ENCODE results near the gene SPEN. TPM values are rescaled to one million over a fixed set of nuclear protein-coding genes. Genes with fewer than 3 reads are reported as not detected.

The SPEN gene
- total and polyA plus RNA-seq, 2 of the 13 experiments (the other 11 are each of a cell fraction or from before 2014, with no cell fraction given) = 4.8 to 14.0 TPM

DNA sequence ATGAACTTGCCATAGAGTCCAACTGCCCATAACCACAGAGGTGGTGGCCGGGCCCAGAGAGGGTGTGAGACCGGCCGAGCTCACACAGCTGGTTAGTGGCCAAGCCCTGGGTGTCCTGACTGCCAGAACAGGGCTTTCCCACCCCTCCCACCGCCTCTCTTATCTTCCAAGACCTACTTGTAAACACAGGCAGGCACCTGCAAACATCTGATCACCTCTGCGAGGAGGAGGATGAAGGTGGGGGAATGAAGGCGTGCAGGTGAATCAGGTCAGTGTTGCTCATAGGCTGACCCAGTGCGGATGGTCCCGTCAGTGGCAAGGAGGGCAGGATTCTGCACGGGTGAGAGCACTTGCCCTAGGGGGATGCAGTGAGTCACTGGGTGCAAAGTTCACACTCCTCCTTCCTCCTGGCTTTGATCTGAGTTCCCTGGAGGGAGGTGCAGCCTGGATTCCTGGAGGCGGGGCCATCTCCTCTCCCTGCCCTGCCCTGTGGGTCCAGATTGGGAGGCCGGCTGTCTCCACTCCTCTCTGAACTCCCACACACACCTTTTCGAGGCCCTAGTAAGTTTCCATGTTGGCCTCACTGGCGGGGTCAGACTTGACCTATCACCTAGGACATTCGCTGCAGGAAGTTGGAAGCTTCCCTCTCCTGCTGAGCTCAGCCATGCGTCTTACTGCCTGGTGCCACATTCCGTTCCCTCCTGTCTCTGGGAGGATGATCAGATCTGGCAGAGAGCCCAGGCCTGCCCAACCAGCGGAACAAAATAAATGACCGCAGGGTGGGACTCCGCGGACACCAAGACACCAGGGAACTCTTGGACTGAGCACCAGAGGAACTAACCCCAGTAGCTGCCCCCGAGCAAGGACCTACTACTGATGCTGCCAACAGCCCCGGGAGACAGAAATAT lies 47.3 kb upstream of the SPEN start (continued):
- TF ChIP-seq, protein P1, sequence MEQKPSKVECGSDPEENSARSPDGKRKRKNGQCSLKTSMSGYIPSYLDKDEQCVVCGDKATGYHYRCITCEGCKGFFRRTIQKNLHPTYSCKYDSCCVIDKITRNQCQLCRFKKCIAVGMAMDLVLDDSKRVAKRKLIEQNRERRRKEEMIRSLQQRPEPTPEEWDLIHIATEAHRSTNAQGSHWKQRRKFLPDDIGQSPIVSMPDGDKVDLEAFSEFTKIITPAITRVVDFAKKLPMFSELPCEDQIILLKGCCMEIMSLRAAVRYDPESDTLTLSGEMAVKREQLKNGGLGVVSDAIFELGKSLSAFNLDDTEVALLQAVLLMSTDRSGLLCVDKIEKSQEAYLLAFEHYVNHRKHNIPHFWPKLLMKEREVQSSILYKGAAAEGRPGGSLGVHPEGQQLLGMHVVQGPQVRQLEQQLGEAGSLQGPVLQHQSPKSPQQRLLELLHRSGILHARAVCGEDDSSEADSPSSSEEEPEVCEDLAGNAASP (CRISPR knock-in tag; IDR thresholded peaks at IDR 0.05; ENCODE audit: borderline replicate concordance) = peak; percentile 87; the same call in 1 of the 2 replicates
- TF ChIP-seq SIN3B (IDR thresholded peaks at IDR 0.05; ENCODE audit: low read length) (no peak), ZFP62 (CRISPR knock-in tag; IDR thresholded peaks at IDR 0.05) (no peak), CHD2 (IDR thresholded peaks at IDR 0.05; ENCODE audit: low read depth, low read length) (no peak), SMYD3 (CRISPR knock-in tag; IDR thresholded peaks at IDR 0.05) (no peak), ZKSCAN5 (CRISPR knock-in tag; IDR thresholded peaks at IDR 0.05) (no peak), MED13 (CRISPR knock-in tag; IDR thresholded peaks at IDR 0.05) (peak; percentile 11; the same call in 1 of the 2 replicates), ZBTB20 (CRISPR knock-in tag; IDR thresholded peaks at IDR 0.05; ENCODE audit: borderline replicate concordance, low read depth) (no peak; the same call in 1 of the 2 replicates), ZNF3 (CRISPR knock-in tag; IDR thresholded peaks at IDR 0.05) (no peak), TGIF2 (CRISPR knock-in tag; IDR thresholded peaks at IDR 0.05) (0 out of 2 replicates have a peak, but pooled peaks have one; percentile 27), CBX2 (IDR thresholded peaks at IDR 0.05; ENCODE audit: low read depth, low read length) (no peak), CBX2 (CRISPR knock-in tag; IDR thresholded peaks at IDR 0.05; ENCODE audit: low read depth) (no peak), XRCC5 (optimal IDR thresholded peaks at IDR 0.05; ENCODE audit: low read length) (peak; percentile 81), ELF4 (CRISPR knock-in tag; IDR thresholded peaks at IDR 0.05; ENCODE audit: borderline replicate concordance) (no peak), ZNF546 (CRISPR knock-in tag; conservative IDR thresholded peaks at IDR 0.05) (no peak), ZMAT3 (CRISPR knock-in tag; conservative IDR thresholded peaks at IDR 0.05) (no peak), JARID2 (CRISPR knock-in tag; IDR thresholded peaks at IDR 0.05; ENCODE audit: insufficient replicate concordance) (no peak), HOXA9 (CRISPR knock-in tag; IDR thresholded peaks at IDR 0.05; ENCODE audit: borderline replicate concordance) (no peak), EHMT2 (IDR thresholded peaks at IDR 0.05; ENCODE audit: borderline replicate concordance, low read depth, low read length) (no peak), ZNF816 (CRISPR knock-in tag; IDR thresholded peaks at IDR 0.05; ENCODE audit: borderline replicate concordance) (no peak), GTF2F1 (IDR thresholded peaks at IDR 0.05; ENCODE audit: low read length) (no peak), JUND (CRISPR knock-in tag; IDR thresholded peaks at IDR 0.05) (peak; percentile 98)
- TF ChIP-seq, protein P2, sequence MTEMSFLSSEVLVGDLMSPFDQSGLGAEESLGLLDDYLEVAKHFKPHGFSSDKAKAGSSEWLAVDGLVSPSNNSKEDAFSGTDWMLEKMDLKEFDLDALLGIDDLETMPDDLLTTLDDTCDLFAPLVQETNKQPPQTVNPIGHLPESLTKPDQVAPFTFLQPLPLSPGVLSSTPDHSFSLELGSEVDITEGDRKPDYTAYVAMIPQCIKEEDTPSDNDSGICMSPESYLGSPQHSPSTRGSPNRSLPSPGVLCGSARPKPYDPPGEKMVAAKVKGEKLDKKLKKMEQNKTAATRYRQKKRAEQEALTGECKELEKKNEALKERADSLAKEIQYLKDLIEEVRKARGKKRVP (CRISPR knock-in tag; IDR thresholded peaks at IDR 0.05) = no peak
- TF ChIP-seq, protein P3, sequence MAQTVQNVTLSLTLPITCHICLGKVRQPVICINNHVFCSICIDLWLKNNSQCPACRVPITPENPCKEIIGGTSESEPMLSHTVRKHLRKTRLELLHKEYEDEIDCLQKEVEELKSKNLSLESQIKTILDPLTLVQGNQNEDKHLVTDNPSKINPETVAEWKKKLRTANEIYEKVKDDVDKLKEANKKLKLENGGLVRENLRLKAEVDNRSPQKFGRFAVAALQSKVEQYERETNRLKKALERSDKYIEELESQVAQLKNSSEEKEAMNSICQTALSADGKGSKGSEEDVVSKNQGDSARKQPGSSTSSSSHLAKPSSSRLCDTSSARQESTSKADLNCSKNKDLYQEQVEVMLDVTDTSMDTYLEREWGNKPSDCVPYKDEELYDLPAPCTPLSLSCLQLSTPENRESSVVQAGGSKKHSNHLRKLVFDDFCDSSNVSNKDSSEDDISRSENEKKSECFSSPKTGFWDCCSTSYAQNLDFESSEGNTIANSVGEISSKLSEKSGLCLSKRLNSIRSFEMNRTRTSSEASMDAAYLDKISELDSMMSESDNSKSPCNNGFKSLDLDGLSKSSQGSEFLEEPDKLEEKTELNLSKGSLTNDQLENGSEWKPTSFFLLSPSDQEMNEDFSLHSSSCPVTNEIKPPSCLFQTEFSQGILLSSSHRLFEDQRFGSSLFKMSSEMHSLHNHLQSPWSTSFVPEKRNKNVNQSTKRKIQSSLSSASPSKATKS (CRISPR knock-in tag; IDR thresholded peaks at IDR 0.05) = no peak
- TF ChIP-seq, protein P4, sequence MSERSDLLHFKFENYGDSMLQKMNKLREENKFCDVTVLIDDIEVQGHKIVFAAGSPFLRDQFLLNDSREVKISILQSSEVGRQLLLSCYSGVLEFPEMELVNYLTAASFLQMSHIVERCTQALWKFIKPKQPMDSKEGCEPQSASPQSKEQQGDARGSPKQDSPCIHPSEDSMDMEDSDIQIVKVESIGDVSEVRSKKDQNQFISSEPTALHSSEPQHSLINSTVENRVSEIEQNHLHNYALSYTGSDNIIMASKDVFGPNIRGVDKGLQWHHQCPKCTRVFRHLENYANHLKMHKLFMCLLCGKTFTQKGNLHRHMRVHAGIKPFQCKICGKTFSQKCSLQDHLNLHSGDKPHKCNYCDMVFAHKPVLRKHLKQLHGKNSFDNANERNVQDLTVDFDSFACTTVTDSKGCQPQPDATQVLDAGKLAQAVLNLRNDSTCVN (CRISPR knock-in tag; IDR thresholded peaks at IDR 0.05; ENCODE audit: borderline replicate concordance) = no peak; the same call in 1 of the 2 replicates
